ENCODE data around the gene KDM2A.

GRCh38 chr11:67260406-67260805 lies 141.3 kb downstream of the KDM2A start:
- no peak for TF ChIP-seq CTCF (IDR thresholded peaks at IDR 0.05; ENCODE audit: insufficient read depth, low read depth, low read length)
- TF ChIP-seq EZH2 (IDR thresholded peaks at IDR 0.05; ENCODE audit: insufficient read depth, low read length): no peak

All from astrocyte (in vitro differentiated cells and primary cell).